GM18508 (cell line): ENCODE results near the gene WAC.
"Not testable (repeated sequence)": the region's sequence is repeated elsewhere in the genome, so short reads cannot be mapped to it uniquely, and the experiment has no call there.

Experiments
- ATAC-seq: cut with Tn5 transposase; IDR thresholded peaks from one replicate; pipeline ENCODE4 v1.9.1; 2021; ENCODE audit warnings: moderate number of reproducible peaks; ENCODE audit not compliant: insufficient read depth, unreplicated experiment

The WAC gene, protein sequence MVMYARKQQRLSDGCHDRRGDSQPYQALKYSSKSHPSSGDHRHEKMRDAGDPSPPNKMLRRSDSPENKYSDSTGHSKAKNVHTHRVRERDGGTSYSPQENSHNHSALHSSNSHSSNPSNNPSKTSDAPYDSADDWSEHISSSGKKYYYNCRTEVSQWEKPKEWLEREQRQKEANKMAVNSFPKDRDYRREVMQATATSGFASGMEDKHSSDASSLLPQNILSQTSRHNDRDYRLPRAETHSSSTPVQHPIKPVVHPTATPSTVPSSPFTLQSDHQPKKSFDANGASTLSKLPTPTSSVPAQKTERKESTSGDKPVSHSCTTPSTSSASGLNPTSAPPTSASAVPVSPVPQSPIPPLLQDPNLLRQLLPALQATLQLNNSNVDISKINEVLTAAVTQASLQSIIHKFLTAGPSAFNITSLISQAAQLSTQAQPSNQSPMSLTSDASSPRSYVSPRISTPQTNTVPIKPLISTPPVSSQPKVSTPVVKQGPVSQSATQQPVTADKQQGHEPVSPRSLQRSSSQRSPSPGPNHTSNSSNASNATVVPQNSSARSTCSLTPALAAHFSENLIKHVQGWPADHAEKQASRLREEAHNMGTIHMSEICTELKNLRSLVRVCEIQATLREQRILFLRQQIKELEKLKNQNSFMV

DNA sequence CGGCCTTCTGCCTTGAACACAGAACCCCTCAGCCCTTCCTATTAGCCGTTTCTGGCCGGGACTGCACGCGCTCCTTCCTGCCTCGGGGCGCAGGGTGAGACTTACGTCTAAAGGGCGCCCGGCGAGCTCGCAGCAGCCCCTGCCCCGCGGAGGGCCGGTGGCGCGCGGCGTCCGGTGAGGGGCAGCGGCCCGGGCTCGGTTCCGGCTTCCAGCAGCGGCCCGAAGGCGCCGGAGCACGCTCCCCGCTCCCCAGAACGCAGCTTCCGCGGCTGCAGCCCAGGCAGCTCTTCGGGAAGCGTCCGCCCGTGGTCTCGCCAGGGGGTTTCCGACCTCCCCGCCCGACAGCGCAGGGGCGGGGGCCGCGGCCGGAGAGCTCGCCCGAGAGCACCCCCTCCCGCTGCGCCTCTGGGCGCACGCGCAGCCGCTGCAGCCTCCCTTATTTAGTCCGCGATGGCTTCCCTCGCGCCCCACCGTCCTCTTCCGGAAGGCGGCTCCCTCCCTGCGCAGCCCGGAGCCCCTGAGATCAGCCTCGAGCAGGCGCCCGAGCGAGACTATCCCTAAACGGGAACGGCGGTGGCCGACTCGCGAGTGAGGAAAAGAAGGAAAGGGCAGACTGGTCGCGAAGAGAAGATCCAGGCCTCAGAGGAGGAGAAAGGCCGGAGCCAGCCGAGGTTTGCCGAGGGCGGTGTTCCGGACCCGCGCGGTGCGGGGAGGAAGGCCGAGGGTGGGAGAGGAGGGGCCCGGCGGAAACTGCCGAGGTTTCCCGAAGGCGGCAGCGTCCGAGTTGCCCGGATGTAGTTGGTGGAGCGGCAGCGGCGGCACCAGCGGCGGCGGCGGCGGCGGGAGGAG lies at the start of gene WAC:
Gene WAC, plus strand, starts transcription at position 782 of the 849 bp plus-strand sequence. CDS start 462 bp downstream, outside the sequence.
- ATAC-seq, result peak; percentile 68

DNA sequence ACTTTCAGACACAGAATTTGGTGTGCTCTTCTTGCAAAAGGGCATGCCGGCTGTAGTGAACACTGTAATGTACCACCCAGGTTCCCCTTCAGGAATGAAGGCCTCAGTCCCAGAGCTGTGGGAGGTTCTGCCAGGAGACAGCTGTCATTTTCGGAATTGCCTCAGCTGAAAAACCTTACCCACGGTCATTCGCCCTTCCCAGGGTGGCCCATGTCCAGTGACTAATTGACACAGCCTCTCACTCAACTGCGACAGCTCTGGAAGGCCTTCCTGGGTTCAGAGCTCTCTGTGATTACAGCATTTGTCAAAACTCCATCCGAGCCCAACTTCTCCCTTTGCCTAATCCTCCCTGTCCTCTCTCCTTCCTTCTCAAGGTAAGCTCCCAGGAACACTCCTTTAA lies 43.7 kb upstream of the WAC start:
- no peak for ATAC-seq

DNA sequence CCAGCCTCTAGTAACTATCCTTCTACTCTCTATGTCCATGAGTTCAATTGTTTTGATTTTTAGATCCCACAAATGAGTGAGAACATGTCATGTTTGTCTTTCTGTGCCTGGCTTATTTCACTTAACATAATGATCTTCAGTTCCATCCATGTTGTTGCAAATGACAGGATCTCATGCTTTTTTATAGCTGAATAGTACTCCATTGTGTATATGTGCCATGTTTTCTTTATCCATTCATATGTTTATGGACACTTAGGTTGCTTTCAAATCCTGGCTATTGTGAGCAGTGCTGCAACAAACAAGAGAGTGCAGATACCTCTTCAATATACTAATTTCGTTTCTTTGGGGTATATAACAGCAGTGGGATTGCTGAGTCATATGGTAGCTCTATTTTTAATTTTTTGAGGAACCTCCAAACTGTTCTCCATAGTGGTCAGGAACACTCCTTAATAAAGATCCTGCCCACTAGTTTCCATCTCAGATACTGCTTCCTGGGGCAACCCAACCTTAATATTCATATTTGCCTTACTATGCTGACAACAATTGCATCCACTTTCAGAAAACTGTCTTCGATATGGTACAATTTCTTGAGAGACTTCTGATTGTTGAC lies 42.6 kb upstream of the WAC start:
- not testable (repeated sequence) for ATAC-seq

DNA sequence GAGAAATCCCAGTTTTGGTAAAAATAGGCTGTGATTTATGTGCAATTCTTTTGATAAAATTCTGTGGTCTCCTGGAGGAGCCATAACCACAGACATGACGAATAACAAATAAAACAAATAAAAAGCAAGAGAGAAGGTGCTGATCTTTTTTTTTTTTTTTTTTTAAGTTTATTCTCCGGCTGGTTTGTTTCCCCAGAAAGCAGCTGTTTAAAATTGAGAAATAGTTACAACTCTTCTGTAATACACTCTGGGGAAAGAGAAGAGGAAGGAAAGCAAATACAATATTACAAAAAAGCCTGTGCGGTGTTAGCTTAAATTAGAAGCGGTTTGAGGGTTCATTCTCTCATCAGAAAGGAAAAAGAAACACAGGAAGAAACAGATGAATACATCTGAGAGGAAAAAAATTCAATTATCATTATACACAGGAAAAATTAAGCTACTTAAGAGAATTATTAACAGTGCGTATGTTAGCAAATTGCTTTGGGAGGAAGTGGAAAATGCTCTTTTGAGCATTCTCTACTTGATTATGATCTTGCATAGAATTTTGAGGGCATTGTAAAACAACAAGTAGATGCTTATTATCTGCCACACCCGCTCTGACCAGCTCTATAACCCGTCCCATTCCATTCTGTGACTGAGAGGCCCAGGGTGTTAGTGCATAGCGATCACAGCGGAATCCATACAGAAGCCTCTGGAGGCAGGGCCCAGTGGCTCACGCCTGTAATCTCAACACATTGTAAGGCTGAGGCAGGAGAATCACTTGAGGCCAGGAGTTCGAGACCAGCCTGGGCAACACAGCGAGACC lies 40.6 kb upstream of the WAC start:
- ATAC-seq, result no peak

DNA sequence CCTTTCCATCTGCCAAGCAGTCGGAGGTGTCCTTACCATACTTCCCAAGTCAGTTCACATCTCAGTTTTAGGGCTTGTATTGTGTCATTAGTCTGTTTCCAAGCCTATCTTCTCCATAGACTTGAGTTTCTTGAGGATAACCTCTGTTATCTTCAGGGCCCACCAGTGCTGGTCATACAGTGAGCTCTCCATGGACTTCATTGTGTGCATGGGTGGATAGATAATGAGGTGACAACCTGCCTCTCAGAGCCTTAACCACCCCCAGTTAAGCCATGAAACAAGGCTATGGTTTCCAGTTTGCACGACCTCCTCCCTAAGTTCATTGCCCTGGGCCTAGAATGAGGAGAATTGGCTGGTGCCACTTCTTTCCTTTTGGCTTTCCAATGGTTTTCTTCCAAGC lies 38.5 kb upstream of the WAC start:
- ATAC-seq, result no peak

DNA sequence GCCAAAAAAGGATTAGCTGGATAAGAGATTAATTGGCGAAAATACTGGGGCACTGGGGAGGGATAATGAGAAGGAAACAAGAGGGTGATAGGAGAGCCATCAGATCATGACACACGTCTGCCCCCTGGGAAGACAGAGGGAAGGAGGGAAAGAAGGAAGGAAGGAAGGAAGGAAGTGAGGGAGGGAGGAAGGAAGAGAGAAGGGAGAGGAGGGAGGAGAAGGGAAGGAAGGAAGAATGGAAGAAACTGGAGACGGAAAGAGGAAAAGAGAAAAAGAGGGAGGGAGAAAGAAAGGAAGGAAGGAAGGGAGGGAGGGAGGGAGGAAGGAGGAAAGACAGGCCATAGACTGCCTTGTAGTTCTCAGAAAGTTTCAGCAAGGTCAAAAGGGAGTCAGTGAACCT lies 37.8 kb upstream of the WAC start:
- no peak for ATAC-seq

DNA sequence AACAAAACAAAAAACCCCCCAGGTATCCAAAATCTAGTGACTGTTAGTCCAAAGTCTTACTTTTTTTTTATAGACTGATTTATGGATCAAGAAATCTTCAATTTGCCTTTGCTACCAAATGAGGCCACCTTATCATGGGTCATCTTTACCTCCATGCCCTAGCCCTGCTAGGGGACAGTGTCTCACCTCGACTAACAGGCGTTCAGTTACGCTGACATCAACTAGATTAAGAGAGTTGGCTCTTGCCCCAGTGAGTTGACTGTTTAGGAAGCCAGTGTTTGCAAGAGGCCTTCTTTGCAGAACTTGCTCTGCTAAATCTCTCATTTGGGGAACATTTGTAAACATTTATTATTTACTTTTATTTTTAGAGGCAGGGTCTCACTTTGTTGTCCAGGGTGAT lies 36.9 kb upstream of the WAC start:
- no peak for ATAC-seq

DNA sequence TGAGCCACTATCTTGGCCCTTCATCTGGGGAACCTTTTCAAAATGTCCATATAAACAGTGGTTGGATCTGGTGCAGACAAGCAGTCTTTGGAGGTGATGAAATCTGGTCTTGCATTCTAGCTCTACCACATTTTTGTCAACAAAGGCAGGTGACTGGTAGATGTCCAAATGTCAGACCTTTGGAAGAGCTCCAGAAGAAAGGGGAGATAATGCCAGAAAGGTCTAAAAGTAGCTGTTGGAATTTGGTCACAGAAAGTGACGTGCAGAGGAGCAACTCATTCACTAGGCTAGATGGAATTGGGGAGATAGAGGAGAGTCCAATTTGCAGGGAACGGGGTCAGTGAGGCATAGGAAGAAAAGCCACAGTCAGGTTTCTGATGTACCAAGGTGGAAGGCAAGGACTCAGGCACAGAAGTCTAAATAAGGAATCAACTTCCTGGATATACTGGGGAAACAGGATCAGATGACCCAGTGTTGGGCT lies 36.4 kb upstream of the WAC start:
- ATAC-seq, result no peak

DNA sequence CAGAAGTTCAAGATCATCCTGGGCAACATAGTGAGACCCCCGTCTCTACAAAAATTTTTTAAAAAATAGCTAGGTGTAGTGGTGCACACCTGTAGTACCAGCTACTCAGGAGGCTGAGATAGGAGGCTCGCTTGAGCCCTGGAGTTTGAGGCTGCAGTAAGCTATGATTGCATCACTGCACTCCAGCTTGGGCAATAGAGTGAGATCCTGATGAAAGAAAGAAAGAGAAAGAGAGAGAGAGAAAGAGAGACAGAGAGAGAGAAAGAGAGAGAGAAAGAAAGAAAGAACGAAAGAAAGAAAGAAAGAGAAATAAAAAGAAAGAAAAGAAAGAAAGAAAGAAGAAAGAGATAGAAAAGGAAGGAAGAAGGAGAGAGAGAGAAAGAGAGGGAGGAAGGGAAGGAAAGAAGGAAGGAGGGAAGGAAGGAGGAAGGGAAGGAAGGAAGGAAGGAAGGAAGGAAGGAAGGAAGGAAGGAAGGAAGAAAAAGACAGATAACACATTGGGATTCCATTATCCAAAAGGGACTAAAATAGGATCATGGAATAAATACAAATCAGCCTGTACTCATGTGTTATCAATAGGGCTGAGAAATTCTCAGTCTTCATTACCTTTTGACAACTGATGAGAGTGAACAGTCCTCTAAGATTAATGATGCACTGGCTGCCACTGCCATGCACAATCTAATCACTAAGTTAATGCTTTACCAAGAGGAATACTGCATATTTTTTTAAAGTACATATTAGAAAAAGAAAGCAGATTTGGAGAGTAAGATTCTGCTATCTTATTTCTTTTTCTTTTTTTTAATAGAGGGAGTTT lies 35.4 kb upstream of the WAC start:
- ATAC-seq, result no peak

DNA sequence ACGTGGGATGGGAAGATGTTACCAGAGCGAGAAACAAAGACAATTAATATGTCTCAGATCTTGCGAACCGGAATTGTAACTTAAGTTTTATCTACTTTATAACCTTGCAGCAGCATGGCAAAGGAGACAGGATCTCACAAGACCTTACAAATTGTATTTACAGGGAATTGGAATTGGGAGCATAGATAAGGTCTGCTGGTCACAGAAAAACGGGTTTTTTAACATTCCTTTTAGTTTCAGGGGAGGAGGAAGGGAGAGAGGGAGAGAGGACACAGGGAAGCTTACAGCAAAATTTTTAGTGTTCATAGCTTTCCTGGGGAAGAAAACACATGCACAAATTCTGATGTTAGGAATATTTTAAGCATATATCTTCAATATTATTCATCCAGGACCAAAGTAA lies 32.7 kb upstream of the WAC start:
- not testable (repeated sequence) for ATAC-seq

DNA sequence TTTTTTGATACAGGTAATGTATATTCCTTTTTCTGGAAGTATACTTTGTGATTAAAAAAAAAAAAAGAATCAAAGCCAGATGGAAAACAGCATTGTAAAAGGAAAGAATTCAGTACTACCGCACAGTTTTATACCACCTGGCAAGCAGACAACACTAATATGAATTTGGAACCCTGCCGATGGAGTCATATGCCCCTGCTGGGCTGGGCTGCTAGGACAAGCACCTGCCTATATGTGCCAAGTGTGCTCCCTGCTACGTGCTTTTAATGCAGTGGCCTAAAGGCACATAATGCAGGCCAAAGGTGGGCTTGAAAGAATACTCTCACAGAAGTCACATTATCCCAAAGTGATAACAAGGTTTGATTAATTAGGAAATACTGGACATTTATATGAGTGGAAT lies 29.8 kb upstream of the WAC start:
- ATAC-seq, result no peak

DNA sequence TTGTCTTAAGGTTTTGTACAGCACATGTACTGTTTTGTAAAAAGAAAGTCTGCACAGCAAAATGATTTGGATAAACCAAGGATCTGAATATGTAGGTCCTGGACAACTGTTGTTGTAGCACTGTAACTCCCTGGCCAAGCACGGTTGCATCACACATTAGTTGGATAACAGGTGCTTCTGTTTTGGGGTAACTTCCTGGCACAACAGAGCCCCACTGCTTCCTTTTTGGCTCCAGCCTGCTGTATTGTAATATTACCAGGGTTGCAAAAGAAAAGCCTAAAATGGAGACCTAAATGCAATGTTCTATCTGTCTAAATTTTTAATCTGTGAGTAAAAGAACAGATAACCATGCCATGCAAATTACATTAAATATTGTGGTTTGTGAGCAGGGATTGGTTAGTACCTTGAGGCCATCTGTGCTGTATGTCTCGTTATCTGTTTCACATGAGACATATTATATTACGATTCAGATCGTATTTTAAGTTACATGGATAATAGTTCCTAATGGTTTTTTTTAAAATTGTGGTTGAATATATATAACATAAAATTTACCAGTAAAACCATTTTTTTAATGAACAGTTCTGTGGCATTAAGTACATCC lies 27.5 kb upstream of the WAC start:
- no peak for ATAC-seq

DNA sequence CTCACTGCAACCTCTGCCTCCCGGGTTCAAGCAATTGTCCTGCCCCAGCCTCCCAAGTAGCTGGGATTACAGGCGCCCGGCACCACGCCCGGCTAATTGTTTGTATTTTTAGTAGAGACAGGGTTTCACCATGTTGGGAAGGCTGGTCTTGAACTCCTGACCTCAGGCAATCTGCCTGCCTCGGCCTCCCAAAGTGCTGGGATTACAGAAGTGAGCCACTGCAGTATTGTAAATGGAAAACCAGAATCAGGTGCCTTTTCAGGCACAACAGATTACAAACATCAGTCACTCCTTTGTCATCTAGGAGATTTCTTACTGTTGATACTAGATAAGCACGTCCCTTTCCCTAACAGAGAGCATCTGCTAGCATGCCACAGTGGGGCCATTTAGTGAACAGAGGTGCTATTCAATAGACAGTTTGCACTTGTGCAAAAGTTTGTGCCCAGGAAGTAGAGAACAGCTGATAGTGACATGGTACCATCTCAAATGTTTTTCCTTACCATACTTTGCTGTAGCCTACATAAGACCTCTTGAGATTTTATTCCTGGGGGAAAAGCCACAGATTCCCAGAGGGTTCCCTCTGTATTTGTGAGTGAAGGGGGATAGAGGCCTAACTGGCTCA lies 24.5 kb upstream of the WAC start:
- ATAC-seq, result no peak

DNA sequence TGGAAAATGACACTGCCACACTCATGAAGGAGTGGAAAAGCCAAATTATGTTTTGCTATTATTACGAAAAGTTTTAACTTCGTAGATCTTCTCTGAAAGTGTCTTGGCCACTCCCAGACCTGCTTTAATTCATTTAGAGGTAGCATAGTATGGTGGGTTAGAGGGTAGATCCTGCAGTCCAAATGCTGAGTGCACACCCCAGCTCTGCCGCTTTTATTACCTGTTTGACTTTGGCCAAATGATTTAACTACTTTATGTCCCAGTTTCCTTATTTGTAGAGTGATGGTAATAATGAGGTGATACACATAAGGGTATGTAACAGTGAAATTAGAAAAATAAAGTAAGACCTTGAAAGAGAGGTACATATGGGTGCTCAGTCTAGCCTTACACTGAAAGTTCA lies 23.6 kb upstream of the WAC start:
- no peak for ATAC-seq

DNA sequence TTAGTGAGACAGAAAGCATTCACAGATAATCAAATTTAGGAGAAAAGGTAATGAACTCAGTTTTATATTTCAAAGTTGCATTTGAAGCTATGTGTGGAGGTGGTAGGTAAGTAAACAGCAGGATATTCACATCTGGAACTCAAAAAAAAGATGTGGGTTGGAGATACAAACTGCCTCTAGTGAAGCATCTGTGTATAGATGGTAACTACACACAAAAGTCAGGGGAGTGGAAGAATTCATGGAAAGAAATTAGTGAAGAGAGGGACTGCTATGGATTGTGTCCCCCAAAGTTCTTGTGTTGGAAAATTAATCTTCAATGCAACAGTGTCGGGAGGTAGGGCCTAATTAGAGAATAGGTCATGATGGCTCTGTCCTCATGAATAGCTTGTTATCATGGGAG lies 18.3 kb upstream of the WAC start:
- ATAC-seq, result no peak

DNA sequence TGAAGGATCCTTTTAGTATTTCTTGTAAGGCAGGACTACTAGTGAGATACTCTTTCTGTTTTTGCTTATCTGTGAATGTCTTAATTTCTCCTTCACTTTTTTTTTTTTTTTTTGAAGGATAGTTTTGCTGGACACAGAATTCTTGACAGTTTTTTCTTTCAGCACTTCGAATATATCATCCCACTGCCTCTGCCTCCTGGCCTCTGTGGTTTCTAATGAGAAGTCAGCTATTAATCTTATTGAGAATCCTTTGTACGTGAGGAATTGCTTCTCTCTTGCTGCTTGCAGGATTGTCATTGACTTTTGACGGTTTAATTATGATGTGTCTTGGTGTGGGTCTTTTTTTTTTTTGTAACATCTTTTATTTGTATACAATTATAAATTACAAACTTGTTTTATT lies 12.6 kb upstream of the WAC start:
- no peak for ATAC-seq

DNA sequence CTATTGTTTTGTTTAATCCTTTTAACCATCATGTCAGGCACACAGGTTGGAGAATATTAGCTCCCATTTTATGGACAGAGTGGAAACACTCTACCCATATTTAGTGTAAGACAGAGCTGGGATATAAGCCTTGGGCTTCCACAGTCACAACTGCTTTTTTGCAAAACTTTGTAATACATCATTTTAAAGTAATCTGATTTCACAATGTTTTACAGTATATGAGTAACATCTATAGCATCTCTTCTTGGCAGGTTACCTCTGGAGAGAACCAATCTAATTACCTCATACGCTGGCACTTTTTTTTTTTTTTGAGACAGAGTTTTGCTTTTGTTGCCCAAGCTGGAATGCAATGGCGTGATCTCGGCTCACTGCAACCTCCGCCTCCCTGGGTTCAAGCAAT lies 12.1 kb upstream of the WAC start:
- ATAC-seq, result not testable (repeated sequence)

DNA sequence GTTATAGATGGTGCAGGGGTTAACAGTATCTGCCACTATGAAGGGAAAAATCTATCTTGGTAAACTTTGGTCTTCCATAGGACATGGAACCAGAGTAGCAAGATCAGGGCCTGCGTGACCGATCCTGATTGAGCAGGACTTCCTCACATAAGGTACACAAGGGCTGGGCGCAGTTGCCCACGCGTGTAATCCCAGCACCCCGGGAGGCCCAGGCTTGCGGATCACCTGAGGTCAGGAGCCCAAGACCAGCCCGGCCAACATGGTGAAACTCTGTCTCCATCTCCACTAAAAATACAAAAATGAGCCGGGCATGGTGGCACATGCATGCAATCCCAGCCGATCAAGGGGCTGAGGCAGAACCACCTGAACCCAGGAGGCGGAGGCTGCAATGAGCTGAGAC lies 11.0 kb upstream of the WAC start:
- not testable (repeated sequence) for ATAC-seq
